ENCODE measurements around the gene ALOX15B.
A peak's percentile ranks its signal among the peaks of the same experiment; 100 is the strongest.

The ALOX15B gene

GRCh38 chr17:8051831-8052230 lies 13.0 kb downstream of the ALOX15B start:
- no peak for DNase-seq (ENCODE audit: low read depth)
- TF ChIP-seq CTCF (IDR thresholded peaks at IDR 0.05; ENCODE audit: insufficient read depth, low read depth, low read length, missing control alignments): no peak
- no peak overlapping the region for H3K4me3 ChIP-seq (ENCODE audit: low read length)

- TF ChIP-seq CTCF (IDR thresholded peaks at IDR 0.05; ENCODE audit: insufficient read depth, low read depth, low read length, missing control alignments): no peak
- DNase-seq (ENCODE audit: low read depth): no peak
- no peak overlapping the region for H3K4me3 ChIP-seq (ENCODE audit: low read length)
Measured at GRCh38 chr17:8052256-8053252, 13.7 kb downstream of the ALOX15B start.

- no peak overlapping the region for H3K4me3 ChIP-seq (ENCODE audit: low read length)
- no peak for TF ChIP-seq CTCF (IDR thresholded peaks at IDR 0.05; ENCODE audit: insufficient read depth, low read depth, low read length, missing control alignments)
- peak; percentile 36 for DNase-seq (ENCODE audit: low read depth)
Measured at GRCh38 chr17:8053600-8053999, 14.7 kb downstream of the ALOX15B start.

- TF ChIP-seq CTCF (IDR thresholded peaks at IDR 0.05; ENCODE audit: insufficient read depth, low read depth, low read length, missing control alignments): no peak
- DNase-seq (ENCODE audit: low read depth): no peak
- H3K4me3 ChIP-seq (ENCODE audit: low read length): no peak overlapping the region
Measured at GRCh38 chr17:8055851-8056231, 17.0 kb downstream of the ALOX15B start.

- no peak for TF ChIP-seq CTCF (IDR thresholded peaks at IDR 0.05; ENCODE audit: insufficient read depth, low read depth, low read length, missing control alignments)
- DNase-seq (ENCODE audit: low read depth): peak; percentile 86
- H3K4me3 ChIP-seq (ENCODE audit: low read length): no peak overlapping the region
Measured at GRCh38 chr17:8056232-8056975, 17.5 kb downstream of the ALOX15B start.

GRCh38 chr17:8056976-8057625 lies 18.2 kb downstream of the ALOX15B start:
- H3K4me3 ChIP-seq (ENCODE audit: low read length): no peak overlapping the region
- TF ChIP-seq CTCF (IDR thresholded peaks at IDR 0.05; ENCODE audit: insufficient read depth, low read depth, low read length, missing control alignments): no peak
- DNase-seq (ENCODE audit: low read depth): no peak

All from epithelial cell of esophagus (primary cell).